ENCODE measurements around the gene PCP4L1. TPM values are rescaled to one million over a fixed set of nuclear protein-coding genes. Genes with fewer than 3 reads are reported as not detected.

PCP4L1 gene
- total RNA-seq, 1 donor from 2014 or later: not detected

DNA sequence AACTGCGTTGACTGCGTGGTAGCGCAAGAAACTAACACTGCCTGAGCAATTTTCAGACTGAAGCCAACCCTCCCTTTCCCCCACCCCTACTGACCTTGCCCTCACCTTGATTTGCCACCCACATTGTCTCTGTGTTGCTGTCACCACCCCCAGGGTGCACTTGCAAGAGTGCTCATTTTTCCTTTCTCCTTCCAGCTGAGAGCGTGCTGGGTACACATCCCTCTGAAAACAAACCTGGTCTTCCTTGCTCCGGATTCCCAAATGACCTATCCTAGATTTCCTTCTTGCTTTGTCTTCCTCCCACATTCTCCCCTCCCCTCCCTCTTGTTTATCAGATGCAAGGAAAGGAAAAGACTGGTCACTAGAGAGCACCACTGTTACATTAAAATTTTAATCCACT, 27.0 kb downstream of the PCP4L1 start:
- Histone ChIP-seq H3K9me3 (no peaks in the 10 kb centered on the region), H3K36me3 (no peaks in the 10 kb centered on the region), H3K27me3 (no peaks in the 10 kb centered on the region), H3K4me3 (no peak overlapping the region), H3K4me1 (no peaks in the 10 kb centered on the region), H3K27ac (no peak overlapping the region)
- intact Hi-C loops (cut with DNase I): no loop called here
- TF ChIP-seq, protein P1, sequence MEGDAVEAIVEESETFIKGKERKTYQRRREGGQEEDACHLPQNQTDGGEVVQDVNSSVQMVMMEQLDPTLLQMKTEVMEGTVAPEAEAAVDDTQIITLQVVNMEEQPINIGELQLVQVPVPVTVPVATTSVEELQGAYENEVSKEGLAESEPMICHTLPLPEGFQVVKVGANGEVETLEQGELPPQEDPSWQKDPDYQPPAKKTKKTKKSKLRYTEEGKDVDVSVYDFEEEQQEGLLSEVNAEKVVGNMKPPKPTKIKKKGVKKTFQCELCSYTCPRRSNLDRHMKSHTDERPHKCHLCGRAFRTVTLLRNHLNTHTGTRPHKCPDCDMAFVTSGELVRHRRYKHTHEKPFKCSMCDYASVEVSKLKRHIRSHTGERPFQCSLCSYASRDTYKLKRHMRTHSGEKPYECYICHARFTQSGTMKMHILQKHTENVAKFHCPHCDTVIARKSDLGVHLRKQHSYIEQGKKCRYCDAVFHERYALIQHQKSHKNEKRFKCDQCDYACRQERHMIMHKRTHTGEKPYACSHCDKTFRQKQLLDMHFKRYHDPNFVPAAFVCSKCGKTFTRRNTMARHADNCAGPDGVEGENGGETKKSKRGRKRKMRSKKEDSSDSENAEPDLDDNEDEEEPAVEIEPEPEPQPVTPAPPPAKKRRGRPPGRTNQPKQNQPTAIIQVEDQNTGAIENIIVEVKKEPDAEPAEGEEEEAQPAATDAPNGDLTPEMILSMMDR (IDR thresholded peaks at IDR 0.05): no peak
- DNase-seq (ENCODE audit: low spot score in 2 of 2): no peak

DNA sequence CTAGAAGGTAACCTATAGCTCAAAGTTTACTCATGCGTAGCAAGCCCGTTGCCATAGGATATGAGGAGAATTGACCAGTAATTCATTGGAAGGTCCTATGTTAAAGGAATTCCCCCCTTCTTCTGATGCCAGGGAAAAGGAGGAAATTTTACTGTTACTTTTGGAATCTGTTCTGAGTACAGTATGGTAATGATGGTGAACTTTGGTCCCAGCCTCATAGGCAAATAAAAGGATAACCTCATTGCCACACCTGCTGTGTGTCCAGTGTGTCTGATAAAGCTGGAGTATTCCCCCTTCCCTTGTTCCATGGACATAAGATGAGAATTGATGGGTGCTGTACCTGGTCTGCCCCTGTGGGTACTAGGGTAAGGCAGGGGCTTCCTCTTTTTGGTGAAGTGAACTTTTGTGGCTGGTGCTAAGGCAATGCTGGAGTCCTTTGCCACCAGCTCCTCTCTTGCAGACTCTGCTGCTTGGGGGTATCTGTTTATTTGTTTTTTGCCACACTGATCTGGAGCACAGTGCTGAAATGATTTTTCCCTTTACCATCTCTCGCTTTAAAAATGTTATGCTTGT, 29.0 kb downstream of the PCP4L1 start:
- no peak overlapping the region for H3K27ac ChIP-seq
- intact Hi-C loops (cut with DNase I): no loop called here

DNA sequence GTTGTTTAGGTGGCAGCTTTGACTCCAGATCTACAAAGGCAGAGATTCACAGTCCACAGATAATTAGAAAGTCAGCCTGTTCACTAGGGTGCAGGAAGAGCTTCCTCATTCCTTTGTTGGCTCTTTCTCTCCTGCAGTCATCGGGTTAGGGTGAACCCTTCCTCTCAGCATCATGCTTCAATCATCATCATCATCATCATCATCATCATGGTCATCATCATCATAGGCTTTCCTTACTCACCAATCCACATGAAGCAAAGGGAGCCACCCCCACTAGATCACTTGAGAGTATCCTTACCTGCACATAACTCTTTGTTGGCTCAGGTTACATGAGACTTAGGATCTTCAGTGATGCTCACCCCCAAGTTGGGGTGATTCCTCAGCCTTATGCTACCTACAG, 32.2 kb downstream of the PCP4L1 start:
- H3K9me3 ChIP-seq: no peaks in the 10 kb centered on the region
- H3K27me3 ChIP-seq: no peaks in the 10 kb centered on the region
- no peak overlapping the region for H3K27ac ChIP-seq
- intact Hi-C loops (cut with DNase I): no loop called here
- no peak for DNase-seq (ENCODE audit: low spot score in 2 of 2)
- H3K4me1 ChIP-seq: no peaks in the 10 kb centered on the region
- TF ChIP-seq, protein P1 (IDR thresholded peaks at IDR 0.05): no peak
- no peak overlapping the region for H3K4me3 ChIP-seq
- no peaks in the 10 kb centered on the region for H3K36me3 ChIP-seq

More for the DNA sequence above, 29.0 kb downstream of the PCP4L1 start:
- no peak for DNase-seq (ENCODE audit: low spot score in 2 of 2)
- Histone ChIP-seq H3K36me3 (no peaks in the 10 kb centered on the region), H3K4me3 (no peak overlapping the region), H3K9me3 (no peaks in the 10 kb centered on the region), H3K4me1 (no peaks in the 10 kb centered on the region), H3K27me3 (no peaks in the 10 kb centered on the region)
- TF ChIP-seq, protein P1 (IDR thresholded peaks at IDR 0.05): no peak

DNA sequence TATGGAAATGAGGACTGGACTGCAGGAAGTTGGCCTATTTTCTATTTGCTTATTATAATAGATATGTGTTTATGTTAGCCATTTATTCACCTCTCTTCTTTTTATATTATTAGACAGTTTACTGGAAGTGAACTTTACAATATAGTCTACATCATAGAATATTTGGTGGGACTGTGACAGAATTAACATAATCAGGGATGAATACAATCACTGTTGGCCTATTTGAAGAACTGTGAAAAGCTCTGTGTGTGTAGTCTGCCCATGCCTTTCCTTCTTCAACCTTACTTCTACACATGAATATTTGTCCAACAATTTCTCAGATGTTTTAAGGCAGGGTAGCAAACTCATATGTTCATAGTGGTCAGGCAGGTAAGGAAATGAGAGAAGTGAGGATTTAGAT, 38.9 kb downstream of the PCP4L1 start:
- Histone ChIP-seq H3K27ac (no peak overlapping the region), H3K4me1 (no peaks in the 10 kb centered on the region), H3K4me3 (no peak overlapping the region), H3K27me3 (no peaks in the 10 kb centered on the region), H3K36me3 (no peaks in the 10 kb centered on the region), H3K9me3 (no peaks in the 10 kb centered on the region)
- TF ChIP-seq, protein P1 (IDR thresholded peaks at IDR 0.05): no peak
- intact Hi-C loops (cut with DNase I): no loop called here
- no peak for DNase-seq (ENCODE audit: low spot score in 2 of 2)

DNA sequence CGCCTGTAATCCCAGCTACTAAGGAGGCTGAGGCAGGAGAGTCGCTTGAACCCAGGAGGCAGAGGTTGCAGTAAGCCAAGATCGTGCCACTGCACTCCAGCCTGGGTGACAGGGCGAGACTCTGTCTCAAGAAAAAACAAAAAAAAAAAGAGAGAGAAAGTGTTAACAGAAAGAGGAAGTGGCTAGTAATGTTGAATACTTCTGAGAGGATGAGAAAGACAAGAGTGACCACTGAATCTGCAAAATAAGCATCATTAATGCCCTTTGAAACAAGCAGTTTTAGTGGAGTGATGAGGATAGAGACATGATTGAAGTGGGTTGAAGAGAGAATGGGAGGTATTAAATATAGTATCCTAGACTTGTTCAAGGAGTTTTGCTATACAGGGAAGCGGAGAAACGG, 39.6 kb downstream of the PCP4L1 start:
- no peak overlapping the region for H3K4me3 ChIP-seq
- H3K27me3 ChIP-seq: no peaks in the 10 kb centered on the region
- DNase-seq (ENCODE audit: low spot score in 2 of 2): no peak
- no peaks in the 10 kb centered on the region for H3K36me3 ChIP-seq
- TF ChIP-seq, protein P1 (IDR thresholded peaks at IDR 0.05): no peak
- no peaks in the 10 kb centered on the region for H3K9me3 ChIP-seq
- intact Hi-C loops (cut with DNase I): no loop called here
- no peak overlapping the region for H3K27ac ChIP-seq
- no peaks in the 10 kb centered on the region for H3K4me1 ChIP-seq

DNA sequence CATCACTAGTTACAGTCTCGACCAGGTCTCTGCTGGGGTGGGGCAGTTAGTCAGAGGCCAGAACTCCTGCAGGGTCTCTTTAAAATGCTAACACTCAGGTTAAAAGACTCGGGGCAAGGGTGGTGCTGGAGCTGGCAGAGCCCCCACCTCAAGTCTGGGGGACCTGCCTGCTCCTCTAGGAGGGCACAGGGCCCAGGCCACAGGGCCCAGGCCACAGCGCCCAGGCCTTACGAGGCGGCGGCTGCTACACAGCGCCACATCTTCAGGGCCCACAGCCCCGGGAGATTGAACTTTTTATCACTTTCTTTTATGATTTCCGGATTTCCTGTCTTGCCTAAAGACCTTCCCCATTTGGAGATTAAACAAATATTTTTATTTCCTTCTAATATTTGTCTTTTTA, 40.8 kb downstream of the PCP4L1 start:
- Histone ChIP-seq H3K27me3 (no peaks in the 10 kb centered on the region), H3K4me1 (no peaks in the 10 kb centered on the region), H3K27ac (no peak overlapping the region), H3K9me3 (no peaks in the 10 kb centered on the region), H3K4me3 (no peak overlapping the region), H3K36me3 (no peaks in the 10 kb centered on the region)
- TF ChIP-seq, protein P1 (IDR thresholded peaks at IDR 0.05): no peak
- DNase-seq (ENCODE audit: low spot score in 2 of 2): no peak
- intact Hi-C loops (cut with DNase I): no loop called here

Measured in ascending aorta (tissue), 2 donors.